PFSK-1 (cell line): Measurements from ENCODE around the gene CAB39.

Experiments used
- POLR2AphosphoS5 ChIP-seq: IDR thresholded peaks from 2 replicates; pipeline ENCODE4 v1.6.1; 2012; ENCODE audit warnings: low read depth, mild to moderate bottlenecking, control low read depth, low read length, moderate library complexity
- SIN3A ChIP-seq: IDR thresholded peaks from 2 replicates; pipeline ENCODE4 v1.6.1; 2012; ENCODE audit warnings: mild to moderate bottlenecking, low read length, moderate library complexity, borderline replicate concordance; ENCODE audit not compliant: insufficient read depth

- TF ChIP-seq SIN3A (no peak), POLR2AphosphoS5 (no peak)
Measured at GRCh38 chr2:230775737-230776136, 63.1 kb downstream of the CAB39 start.
